UCSD-AML1 (cell line): Measurements from ENCODE around the gene SPECC1L.

ENCODE experiments used
- DNase-seq: peaks from one replicate; lab custom pipeline; 2025; ENCODE audit not compliant: unreplicated experiment; lab: John Stamatoyannopoulos, UW

Gene SPECC1L

DNA sequence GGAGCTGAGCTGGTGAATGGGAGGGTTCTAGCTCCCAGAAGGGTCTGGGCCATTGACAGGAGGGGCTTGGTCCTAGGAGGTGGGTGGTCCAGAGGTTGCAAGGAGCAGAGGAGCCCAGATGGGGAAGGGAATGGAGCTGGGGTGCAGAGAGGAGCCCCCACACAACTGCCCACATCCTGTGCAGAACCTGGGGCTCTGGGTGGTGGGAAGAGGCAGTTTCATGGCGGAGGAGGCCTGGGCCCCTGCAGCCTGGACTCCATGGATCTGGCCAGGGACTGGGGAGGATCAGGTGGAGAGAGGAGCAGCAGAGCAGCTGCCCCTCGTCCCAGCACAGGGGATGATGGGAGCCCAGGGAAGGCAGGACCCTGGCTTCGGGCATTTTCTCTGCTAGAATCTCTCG is 155.8 kb downstream of the SPECC1L start:
- DNase-seq, result no peak

GRCh38 chr22:24426851-24427499 is 156.3 kb downstream of the SPECC1L start:
- no peak for DNase-seq

- peak; percentile 62 for DNase-seq
Measured at GRCh38 chr22:24427500-24428164, 157.0 kb downstream of the SPECC1L start, which contains the start of gene ADORA2A. ADORA2A (plus strand) TSS chr22:24427599; CDS start chr22:24433405, 5,806 bp downstream.

GRCh38 chr22:24428751-24429410 is 158.2 kb downstream of the SPECC1L start:
- no peak for DNase-seq

GRCh38 chr22:24429411-24430365 is 159.1 kb downstream of the SPECC1L start:
- DNase-seq, result peak; percentile 78

DNA sequence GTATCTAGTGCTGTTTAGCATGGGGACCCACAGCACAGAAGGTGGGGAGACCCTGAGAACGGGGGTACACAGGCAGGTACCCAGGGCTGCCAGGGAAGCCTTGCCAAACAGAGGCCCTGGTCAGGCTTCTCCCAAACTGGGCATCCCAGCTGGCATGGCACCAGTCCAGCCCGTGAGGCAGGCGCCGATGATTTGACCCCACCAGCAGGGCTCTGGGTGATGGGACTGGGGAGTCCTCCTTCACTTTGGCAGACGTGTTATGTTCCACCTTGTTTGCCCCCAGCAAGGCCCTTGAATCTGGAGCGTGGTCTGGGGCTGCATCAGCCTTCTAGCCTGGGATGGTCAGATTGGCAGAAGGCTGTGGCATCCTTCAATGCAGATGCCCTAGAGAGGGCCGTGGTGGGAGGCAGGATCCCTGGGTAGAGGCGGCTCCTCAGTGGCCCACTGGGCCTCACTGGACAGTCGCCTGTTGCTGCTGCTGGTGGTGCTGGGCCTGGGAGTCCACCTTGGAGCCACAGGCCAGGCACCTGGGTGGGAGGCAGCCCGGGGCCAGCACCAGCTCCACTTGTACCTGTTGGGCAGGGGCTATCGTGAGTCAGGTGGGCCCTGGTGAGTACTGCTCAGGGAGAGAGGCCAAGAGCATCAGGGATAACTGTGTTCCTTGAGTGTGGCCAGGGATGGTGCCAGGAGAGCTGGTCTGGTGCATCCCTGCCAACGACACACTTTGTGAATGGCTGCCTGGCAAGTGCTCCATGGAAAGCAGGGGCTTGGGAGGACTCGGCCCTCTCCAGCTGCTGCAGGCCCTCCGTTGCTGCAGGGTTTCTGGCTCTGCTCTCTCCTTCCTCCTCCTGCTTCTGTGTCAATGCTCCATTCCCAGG is 160.0 kb downstream of the SPECC1L start:
- no peak for DNase-seq

- DNase-seq, result no peak
Measured at GRCh38 chr22:24431309-24432034, 160.8 kb downstream of the SPECC1L start.

DNA sequence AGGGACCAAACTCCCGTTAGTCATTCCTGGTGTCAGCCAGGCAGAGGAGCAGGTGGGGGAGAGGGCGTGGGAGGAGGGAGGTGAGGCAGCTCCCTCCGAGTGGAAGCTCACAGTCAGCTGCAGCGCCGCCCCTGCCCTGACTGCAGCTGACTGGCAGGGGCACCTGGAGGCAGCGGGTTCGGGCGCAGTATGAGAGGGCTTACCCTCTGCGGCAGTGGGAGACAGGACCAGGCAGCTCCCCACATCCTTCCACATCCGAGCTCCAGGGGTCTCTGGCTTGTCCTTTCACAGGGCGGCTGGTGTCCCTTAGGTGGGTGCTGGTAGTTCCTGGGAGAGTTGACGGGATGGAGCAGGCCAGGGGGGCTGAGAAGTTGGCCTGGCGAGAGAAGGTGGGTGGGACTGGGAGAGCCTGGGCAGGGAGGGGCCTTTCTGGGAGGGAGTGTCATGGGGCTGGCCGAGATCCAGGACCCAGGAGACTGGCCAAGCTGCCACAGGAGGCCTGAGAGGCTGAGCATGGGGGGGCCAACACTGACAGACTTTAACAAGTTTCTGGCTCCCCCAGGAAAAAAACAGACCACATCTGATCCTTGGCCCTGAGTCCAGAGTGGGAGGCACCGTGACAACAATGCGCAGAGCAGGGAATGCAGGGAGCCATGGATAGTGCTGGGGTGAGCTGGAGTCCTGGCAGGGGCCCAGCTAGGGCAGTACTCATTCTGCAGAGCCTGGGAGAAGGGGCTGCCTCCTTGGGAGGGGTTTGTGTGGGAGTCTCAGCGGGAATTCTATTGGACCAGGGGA is 161.6 kb downstream of the SPECC1L start:
- no peak for DNase-seq

DNA sequence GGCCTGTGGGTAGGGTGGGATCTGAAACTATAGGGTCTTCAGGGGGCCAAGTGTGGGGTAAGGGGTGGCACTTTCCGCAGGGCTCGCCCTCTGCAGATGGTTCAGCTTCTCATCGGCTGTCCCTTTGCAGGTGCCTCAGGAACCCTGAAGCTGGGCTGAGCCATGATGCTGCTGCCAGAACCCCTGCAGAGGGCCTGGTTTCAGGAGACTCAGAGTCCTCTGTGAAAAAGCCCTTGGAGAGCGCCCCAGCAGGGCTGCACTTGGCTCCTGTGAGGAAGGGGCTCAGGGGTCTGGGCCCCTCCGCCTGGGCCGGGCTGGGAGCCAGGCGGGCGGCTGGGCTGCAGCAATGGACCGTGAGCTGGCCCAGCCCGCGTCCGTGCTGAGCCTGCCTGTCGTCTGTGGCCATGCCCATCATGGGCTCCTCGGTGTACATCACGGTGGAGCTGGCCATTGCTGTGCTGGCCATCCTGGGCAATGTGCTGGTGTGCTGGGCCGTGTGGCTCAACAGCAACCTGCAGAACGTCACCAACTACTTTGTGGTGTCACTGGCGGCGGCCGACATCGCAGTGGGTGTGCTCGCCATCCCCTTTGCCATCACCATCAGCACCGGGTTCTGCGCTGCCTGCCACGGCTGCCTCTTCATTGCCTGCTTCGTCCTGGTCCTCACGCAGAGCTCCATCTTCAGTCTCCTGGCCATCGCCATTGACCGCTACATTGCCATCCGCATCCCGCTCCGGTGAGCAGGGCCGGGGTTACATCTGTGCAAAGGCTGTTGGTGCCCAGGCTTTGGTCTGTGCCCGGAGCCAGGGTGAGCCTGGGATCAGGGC is 162.6 kb downstream of the SPECC1L start:
- DNase-seq, result no peak

DNA sequence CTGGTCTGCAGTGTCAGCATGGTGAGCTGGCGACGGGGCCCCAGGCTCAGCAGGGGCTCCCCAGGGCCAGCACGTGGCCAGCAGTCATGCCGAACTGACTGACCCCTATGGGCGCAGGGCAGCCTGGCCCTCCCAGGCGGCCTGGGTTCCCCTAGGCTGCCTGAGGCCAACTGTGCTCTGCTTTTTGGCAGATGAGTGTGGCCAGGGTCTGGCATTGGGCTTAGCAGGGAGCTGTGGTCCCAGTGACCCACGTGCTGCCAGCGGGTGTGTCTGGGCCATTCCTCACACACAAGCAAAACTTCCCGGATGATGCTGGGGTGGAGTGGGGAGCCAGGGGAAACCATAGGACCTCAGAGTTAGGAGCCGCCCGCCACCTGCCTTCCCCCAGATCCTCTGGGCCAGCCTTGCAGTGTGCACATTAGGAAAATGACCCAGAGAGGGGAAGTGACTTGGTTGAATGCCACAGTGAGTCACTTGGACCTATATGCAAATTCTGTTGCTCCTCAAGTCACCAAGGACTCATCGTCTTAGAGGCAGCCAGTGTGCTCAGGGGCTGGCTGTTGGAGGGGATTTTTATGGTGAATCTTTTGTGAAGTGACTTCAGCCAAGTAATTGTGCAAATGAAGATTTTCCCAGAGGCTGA is 163.3 kb downstream of the SPECC1L start:
- peak; percentile 71 for DNase-seq

GRCh38 chr22:24434471-24435322 is 164.1 kb downstream of the SPECC1L start:
- peak; percentile 79 for DNase-seq

GRCh38 chr22:24435323-24435645 is 164.7 kb downstream of the SPECC1L start:
- no peak for DNase-seq

- DNase-seq, result no peak
Measured at GRCh38 chr22:24435861-24436371, 165.3 kb downstream of the SPECC1L start.

- no peak for DNase-seq
Measured at GRCh38 chr22:24436553-24436952, 165.9 kb downstream of the SPECC1L start.

DNA sequence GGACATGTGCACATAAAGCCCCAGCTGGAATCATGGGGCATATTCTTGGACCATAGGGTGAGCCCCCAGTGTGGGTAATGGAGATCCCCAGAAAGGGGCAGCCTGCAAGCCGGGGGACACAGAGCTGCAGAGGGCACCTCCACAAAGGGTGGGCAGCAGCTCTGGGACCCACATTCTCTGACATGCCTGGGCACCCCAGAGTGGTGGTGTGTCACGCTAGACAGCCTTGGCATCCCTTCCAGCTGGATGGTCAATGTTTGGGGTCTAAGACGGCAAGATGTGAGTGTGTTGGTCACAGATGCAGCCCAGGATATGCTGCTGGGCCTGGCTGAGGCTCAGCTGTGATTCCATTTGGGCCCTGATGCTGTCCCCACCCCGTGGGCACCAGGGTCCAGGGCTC is 166.5 kb downstream of the SPECC1L start:
- no peak for DNase-seq

GRCh38 chr22:24437741-24438328 is 167.2 kb downstream of the SPECC1L start:
- DNase-seq, result no peak
